Measurements from ENCODE around the gene SLC16A10.

The SLC16A10 gene

DNA sequence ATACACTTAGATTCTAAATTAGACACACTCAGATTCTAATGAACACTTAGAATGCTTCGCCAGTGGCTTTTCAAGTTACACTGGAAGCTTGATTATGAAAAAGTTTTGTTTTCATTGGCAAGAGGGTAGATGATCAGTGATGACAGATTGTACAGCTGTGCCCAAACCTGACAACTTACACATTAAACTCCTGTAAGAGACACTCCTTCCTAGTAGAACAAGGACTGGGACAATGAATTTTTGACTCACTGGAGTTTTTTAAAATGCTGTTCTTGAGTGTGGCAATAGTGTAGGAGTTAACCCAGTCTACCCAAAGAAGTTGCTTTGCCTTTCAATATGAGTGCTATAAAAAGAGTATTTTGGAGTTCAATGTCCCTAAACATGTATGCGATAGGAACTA, 140.8 kb downstream of the SLC16A10 start:
- DNase-seq (ENCODE audit: low read depth, low spot score), result no peak
- ChIA-PET CTCF (interaction anchor here (1.2 to 2.3 kb wide), 3 partner anchors 10 to 31 kb away, joined by 3 to 10 read pairs (median 4); a partner anchor contains a TSS), POLR2A (no interaction called here)
- H3K4me3 ChIP-seq (ENCODE audit: low read depth, low read length), result no peak overlapping the region
- TF ChIP-seq, protein P1, sequence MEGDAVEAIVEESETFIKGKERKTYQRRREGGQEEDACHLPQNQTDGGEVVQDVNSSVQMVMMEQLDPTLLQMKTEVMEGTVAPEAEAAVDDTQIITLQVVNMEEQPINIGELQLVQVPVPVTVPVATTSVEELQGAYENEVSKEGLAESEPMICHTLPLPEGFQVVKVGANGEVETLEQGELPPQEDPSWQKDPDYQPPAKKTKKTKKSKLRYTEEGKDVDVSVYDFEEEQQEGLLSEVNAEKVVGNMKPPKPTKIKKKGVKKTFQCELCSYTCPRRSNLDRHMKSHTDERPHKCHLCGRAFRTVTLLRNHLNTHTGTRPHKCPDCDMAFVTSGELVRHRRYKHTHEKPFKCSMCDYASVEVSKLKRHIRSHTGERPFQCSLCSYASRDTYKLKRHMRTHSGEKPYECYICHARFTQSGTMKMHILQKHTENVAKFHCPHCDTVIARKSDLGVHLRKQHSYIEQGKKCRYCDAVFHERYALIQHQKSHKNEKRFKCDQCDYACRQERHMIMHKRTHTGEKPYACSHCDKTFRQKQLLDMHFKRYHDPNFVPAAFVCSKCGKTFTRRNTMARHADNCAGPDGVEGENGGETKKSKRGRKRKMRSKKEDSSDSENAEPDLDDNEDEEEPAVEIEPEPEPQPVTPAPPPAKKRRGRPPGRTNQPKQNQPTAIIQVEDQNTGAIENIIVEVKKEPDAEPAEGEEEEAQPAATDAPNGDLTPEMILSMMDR (IDR thresholded peaks at IDR 0.05; ENCODE audit: insufficient read depth, low read length, missing control alignments), result no peak

DNA sequence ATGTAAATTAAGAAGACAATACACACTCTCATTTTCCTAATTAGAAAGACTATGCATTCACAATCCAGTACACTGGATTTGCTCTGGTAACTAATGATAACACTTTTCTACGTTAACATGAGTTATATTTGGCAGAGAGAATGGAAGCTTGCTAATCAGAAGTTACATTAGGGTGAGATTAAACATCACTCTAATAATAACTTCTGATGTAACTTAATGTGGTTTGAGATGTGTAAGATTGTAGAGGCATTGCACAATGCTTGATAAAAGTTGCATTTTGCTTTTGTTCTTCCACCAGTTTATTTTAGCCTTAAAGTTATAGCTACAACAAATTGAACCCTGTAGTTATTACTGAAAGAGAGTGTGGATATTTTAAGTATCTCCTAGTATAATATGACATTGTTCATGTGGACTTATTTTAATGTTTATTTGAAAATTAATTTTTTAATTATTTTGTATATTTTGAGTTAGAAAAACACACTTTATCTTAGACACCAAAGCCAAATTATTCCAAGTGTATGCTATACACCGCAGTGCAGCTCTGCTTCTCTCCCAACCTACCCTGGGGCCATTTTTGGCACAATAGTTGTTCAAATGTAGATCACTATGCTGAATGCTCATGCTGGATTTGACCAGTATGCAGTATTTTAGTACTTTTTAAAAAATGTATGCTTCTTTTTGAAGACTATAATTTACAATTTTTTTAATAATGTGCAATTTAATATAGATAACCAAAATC, 143.2 kb downstream of the SLC16A10 start:
- ChIA-PET POLR2A (interaction anchor here (1.2 kb wide), 1 partner anchor 29 kb away, joined by 3 read pairs; a partner anchor contains a TSS), CTCF (interaction anchor here (0.6 to 1.5 kb wide), 7 partner anchors 10 to 702 kb away, joined by 3 to 9 read pairs (median 3); a partner anchor contains a TSS)
- peak; percentile 46 for DNase-seq (ENCODE audit: low read depth, low spot score)
- no peak overlapping the region for H3K4me3 ChIP-seq (ENCODE audit: low read depth, low read length)
- TF ChIP-seq, protein P1 (IDR thresholded peaks at IDR 0.05; ENCODE audit: insufficient read depth, low read length, missing control alignments), result no peak

DNA sequence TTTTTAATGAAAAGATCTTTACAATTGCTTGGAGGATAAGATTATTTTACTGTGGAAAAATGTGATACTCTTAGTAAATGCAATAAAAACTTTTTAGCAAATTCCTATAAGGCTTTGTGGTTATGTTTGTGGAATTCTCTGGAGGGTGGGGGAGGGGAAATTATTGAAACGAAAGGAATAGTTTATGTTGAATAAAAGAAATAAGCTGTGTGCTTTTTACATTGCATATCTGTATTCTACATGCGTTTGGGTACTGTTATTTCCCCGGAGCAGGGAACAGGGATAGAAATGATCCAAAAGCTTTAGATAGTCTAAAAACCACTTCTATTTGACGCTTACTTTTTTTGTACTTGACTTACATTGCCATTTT, 143.8 kb downstream of the SLC16A10 start:
- POLR2A ChIA-PET, result interaction anchor here (1.2 kb wide), 1 partner anchor 28 kb away, joined by 3 read pairs; a partner anchor contains a TSS
- DNase-seq (ENCODE audit: low read depth, low spot score), result no peak
- no peak overlapping the region for H3K4me3 ChIP-seq (ENCODE audit: low read depth, low read length)
- CTCF ChIA-PET, result interaction anchor here (0.8 to 1.5 kb wide), 6 partner anchors 9 to 703 kb away, joined by 3 to 9 read pairs (median 4); a partner anchor contains a TSS
- TF ChIP-seq, protein P1 (IDR thresholded peaks at IDR 0.05; ENCODE audit: insufficient read depth, low read length, missing control alignments), result no peak

- no peak for DNase-seq (ENCODE audit: low read depth, low spot score)
- TF ChIP-seq, protein P1 (IDR thresholded peaks at IDR 0.05; ENCODE audit: insufficient read depth, low read length, missing control alignments), result no peak
- CTCF ChIA-PET, result interaction anchor here (0.8 to 1.3 kb wide), 5 partner anchors 10 to 227 kb away, joined by 3 to 8 read pairs (median 5); a partner anchor contains a TSS
- no peak overlapping the region for H3K4me3 ChIP-seq (ENCODE audit: low read depth, low read length)
- POLR2A ChIA-PET, result interaction anchor here (1.4 kb wide), 1 partner anchor 21 kb away, joined by 5 read pairs; a partner anchor contains a TSS
Observed at GRCh38 chr6:111237852-111238251, 150.5 kb downstream of the SLC16A10 start.

GRCh38 chr6:111238464-111239119, 151.3 kb downstream of the SLC16A10 start:
- ChIA-PET POLR2A (interaction anchor here (1.4 kb wide), 1 partner anchor 20 kb away, joined by 5 read pairs; a partner anchor contains a TSS), CTCF (interaction anchor here (0.8 to 1.3 kb wide), 4 partner anchors 11 to 227 kb away, joined by 3 to 8 read pairs (median 6); a partner anchor contains a TSS)
- no peak for DNase-seq (ENCODE audit: low read depth, low spot score)
- H3K4me3 ChIP-seq (ENCODE audit: low read depth, low read length), result no peak overlapping the region
- TF ChIP-seq, protein P1 (IDR thresholded peaks at IDR 0.05; ENCODE audit: insufficient read depth, low read length, missing control alignments), result no peak

DNA sequence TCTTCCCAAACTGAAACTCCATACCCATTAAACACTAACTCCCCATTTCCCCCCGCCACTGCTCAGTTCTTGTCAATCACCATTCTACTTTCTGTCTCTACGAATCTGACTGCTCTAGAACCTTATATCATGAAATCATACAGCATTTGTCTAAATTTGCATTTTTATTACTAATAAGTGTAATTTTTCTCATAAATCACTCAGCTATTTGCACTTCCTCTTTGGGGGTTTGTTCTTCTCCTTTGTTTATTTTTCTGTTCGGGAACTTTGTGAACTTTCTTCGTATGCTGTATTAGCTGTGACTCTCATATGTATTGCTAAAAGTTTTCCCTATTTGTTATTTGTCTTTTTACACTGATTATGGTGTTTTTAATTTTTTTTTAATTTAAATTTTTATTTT, 152.2 kb downstream of the SLC16A10 start:
- no peak for DNase-seq (ENCODE audit: low read depth, low spot score)
- TF ChIP-seq, protein P1 (IDR thresholded peaks at IDR 0.05; ENCODE audit: insufficient read depth, low read length, missing control alignments), result no peak
- no peak overlapping the region for H3K4me3 ChIP-seq (ENCODE audit: low read depth, low read length)
- ChIA-PET CTCF (interaction anchor here (0.8 to 1.9 kb wide), 3 partner anchors 9 to 19 kb away, joined by 3 to 8 read pairs (median 5); a partner anchor contains a TSS), POLR2A (no interaction called here)
